Adrenal gland (tissue), 5 donors: ENCODE results near the gene FHOD3.

ENCODE experiments used
- POLR2A ChIP-seq, 2 donors: fragments of 450-650 bp; IDR thresholded peaks; one replicate each; pipeline ENCODE4 v1.6.1; 2017; ENCODE audit warnings: antibody characterized with exemption in 2 of 2, mild to moderate bottlenecking in 2 of 2, moderate library complexity in 1 of 2
- TF ChIP-seq, protein P1 (sequence below), 6 experiments: fragments of 450-650 bp in 4 of 6; fragments of 200-600 bp in 2 of 6; sonication (generic) in 1 of 6; IDR thresholded peaks; 1 replicate in 5 of 6; 2 replicates in 1 of 6; pipeline versions ENCODE4 v1.5.1 to v1.8.0; 2016 to 2021; ENCODE audit warnings: antibody characterized with exemption in 6 of 6, mild to moderate bottlenecking in 2 of 6, moderate library complexity in 1 of 6
- donor health status: DM: no; HTN: no; CAD: no.

DNA sequence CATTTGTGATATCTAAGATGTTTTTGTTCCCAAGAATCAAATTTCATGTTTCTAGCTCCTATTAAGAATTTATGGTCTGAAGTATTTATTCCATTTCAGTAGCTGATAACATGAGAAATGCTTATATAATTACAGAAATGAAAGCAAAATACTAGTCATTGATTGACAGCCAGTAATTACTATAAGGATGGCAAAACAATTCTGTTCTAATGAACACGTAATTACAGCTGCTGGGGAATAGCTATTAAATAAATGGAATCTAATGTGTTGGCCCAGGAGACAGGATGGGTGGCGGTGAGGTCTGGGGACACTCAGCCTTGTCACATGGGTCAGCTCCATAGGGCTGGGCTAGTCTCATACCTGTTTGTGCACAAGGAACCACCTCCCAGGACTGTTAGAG lies 263.5 kb downstream of the FHOD3 start:
- TF ChIP-seq, protein P1, sequence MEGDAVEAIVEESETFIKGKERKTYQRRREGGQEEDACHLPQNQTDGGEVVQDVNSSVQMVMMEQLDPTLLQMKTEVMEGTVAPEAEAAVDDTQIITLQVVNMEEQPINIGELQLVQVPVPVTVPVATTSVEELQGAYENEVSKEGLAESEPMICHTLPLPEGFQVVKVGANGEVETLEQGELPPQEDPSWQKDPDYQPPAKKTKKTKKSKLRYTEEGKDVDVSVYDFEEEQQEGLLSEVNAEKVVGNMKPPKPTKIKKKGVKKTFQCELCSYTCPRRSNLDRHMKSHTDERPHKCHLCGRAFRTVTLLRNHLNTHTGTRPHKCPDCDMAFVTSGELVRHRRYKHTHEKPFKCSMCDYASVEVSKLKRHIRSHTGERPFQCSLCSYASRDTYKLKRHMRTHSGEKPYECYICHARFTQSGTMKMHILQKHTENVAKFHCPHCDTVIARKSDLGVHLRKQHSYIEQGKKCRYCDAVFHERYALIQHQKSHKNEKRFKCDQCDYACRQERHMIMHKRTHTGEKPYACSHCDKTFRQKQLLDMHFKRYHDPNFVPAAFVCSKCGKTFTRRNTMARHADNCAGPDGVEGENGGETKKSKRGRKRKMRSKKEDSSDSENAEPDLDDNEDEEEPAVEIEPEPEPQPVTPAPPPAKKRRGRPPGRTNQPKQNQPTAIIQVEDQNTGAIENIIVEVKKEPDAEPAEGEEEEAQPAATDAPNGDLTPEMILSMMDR (IDR thresholded peaks at IDR 0.05): no peak
- no peak for TF ChIP-seq POLR2A (IDR thresholded peaks at IDR 0.05)
